CD4-positive, alpha-beta memory T cell (primary cell): Measurements from ENCODE around the gene MADCAM1. TPM values are rescaled to one million over a fixed set of nuclear protein-coding genes. Genes with fewer than 3 reads are reported as not detected.

Source experiments
- CTCF ChIA-PET: fragments of 350-600 bp; sonication (Branson Sonifier 250); formaldehyde crosslinking; loops from one replicate; lab custom pipeline; 2021; ENCODE audit warnings: inconsistent platforms; ENCODE audit not compliant: partially characterized antibody; lab: Charles Lee
- POLR2A ChIA-PET: fragments of 350-600 bp; sonication (Branson Sonifier 250); formaldehyde crosslinking; loops from one replicate; lab custom pipeline; 2021; ENCODE audit not compliant: partially characterized antibody; lab: Charles Lee
- DNase-seq, 5 donors: peaks; one replicate each; pipeline versions ENCODE4 v3.0.0 to v3.0.0-alpha.2; 2020 to 2022; ENCODE audit warnings: mixed read lengths in 1 of 5
- H3K27ac ChIP-seq: one replicate; pipeline ENCODE4 v1.7.0; 2013; ENCODE audit warnings: low read depth, low read length
- H3K27me3 ChIP-seq: 2 replicates; pipeline ENCODE4 v1.7.0; 2013; ENCODE audit warnings: mild to moderate bottlenecking, low read length, moderate library complexity; ENCODE audit not compliant: insufficient read depth
- H3K36me3 ChIP-seq: 2 replicates; pipeline ENCODE4 v1.7.0; 2013; ENCODE audit warnings: mild to moderate bottlenecking, low read length, moderate library complexity; ENCODE audit not compliant: insufficient read depth
- H3K4me1 ChIP-seq: 2 replicates; pipeline ENCODE4 v1.7.0; 2013; ENCODE audit warnings: mild to moderate bottlenecking, low read length, moderate library complexity; ENCODE audit not compliant: insufficient read depth
- H3K4me3 ChIP-seq, 2 donors: one replicate each; pipeline ENCODE4 v1.7.0; 2013; ENCODE audit warnings: low read length in 2 of 2, mild to moderate bottlenecking in 1 of 2
- H3K9me3 ChIP-seq, 2 donors: one replicate each; pipeline ENCODE4 v1.7.0; 2013; ENCODE audit warnings: low read length in 2 of 2, control low read depth in 1 of 2; ENCODE audit not compliant: control insufficient read depth in 1 of 2
- H3K27ac Mint-ChIP-seq, 7 donors: one replicate each; pipeline ENCODE4 v1.8.0; 2020 to 2021; ENCODE audit warnings: mixed read lengths in 7 of 7, mild to moderate bottlenecking in 6 of 7, inconsistent platforms in 3 of 7, moderate library complexity in 3 of 7
- H3K27me3 Mint-ChIP-seq, 2 donors: one replicate each; pipeline ENCODE4 v1.8.0; 2020 to 2021; ENCODE audit warnings: mixed read lengths in 2 of 2
- H3K36me3 Mint-ChIP-seq, 2 donors: one replicate each; pipeline ENCODE4 v1.8.0; 2020 to 2021; ENCODE audit warnings: mixed read lengths in 2 of 2, inconsistent platforms in 1 of 2, mild to moderate bottlenecking in 1 of 2
- H3K4me1 Mint-ChIP-seq, 4 donors: one replicate each; pipeline ENCODE4 v1.8.0; 2020 to 2021; ENCODE audit warnings: mixed read lengths in 4 of 4, mild to moderate bottlenecking in 1 of 4
- H3K4me3 Mint-ChIP-seq, 8 donors: one replicate each; pipeline ENCODE4 v1.8.0; 2020 to 2021; ENCODE audit warnings: mixed read lengths in 8 of 8, mild to moderate bottlenecking in 7 of 8, moderate library complexity in 6 of 8, inconsistent platforms in 3 of 8
- H3K9me3 Mint-ChIP-seq, 8 donors: one replicate each; pipeline ENCODE4 v1.8.0; 2020 to 2021; ENCODE audit warnings: mixed read lengths in 8 of 8, mild to moderate bottlenecking in 5 of 8, inconsistent platforms in 3 of 8, moderate library complexity in 1 of 8
- intact Hi-C: fragments of 100-400 bp; cut with micrococcal nuclease; formaldehyde crosslinking; loops from one replicate; pipeline ENCODE4 v1.15.1; 2023
- polyA plus RNA-seq, 2 donors: library from polyadenylated mRNA; unstranded; fragments of 300-500 nt; fragmentation: Illumina TruSeq; gene quantifications; one replicate each; pipeline ENCODE4 v1.2.3, GENCODE V29; 2021
- total RNA-seq, 2 experiments: library from RNA; stranded (reverse); gene quantifications; one replicate each; pipeline ENCODE4 v1.2.3, GENCODE V29; 2021

MADCAM1 gene
- total and polyA plus RNA-seq, 4 experiments from 2014 or later: 0.11 to 1.9 (median 0.88) TPM

DNA sequence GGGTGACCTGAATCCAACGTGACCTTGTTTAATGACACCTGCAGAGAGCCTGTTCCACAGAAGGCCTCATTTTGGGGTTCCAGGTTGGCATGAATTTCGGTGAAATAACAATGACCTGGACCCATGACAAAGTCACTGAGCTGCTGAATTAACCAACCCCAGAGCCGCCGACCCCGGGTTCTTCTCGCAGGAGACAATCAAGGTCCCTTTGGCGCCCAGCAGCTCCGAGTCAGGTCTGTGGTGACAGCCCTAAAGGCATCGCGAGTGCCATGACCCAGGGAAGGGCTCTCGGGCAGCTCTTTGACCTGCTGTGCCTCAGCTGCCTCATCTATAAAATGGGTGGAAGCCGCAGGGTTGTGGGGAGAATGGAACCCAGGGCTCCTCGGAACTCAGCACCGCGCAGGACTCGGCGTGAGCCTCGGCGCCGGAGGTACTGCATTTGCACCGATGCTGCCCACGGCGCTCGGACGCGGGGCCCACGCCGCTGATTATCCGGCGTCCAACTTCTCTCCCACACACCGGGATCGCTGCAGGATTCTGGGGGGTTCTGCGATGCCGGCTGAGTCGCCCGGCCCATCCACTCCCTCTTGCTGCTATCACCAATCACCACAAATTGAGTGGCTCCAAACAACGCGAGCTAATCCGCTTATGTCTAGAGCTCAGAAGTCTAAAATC is 41.1 kb upstream of the MADCAM1 start:
- Histone ChIP-seq H3K27ac (no peak overlapping the region), H3K4me1 (no peaks in the 10 kb centered on the region), H3K4me3 (no peak overlapping the region), H3K36me3 (no peaks in the 10 kb centered on the region), H3K9me3 (no peaks in the 10 kb centered on the region), H3K27me3 (peaks cover 6% of the 10 kb centered on the region)
- no peaks in the 10 kb centered on the region for H3K36me3 Mint-ChIP-seq
- H3K4me1 Mint-ChIP-seq: peaks cover 0 to 6% (median 4%) of the 10 kb centered on the region in 4 donors
- CTCF ChIA-PET: no interaction called here
- no peak overlapping the region for H3K27ac Mint-ChIP-seq
- intact Hi-C loops: no loop called here
- H3K9me3 Mint-ChIP-seq: peaks cover 0 to 2% (median 0%) of the 10 kb centered on the region in 8 donors
- H3K4me3 Mint-ChIP-seq: no peak overlapping the region
- no peak for DNase-seq
- H3K27me3 Mint-ChIP-seq: peaks cover 10 to 11% of the 10 kb centered on the region in 2 donors
- POLR2A ChIA-PET: no interaction called here

DNA sequence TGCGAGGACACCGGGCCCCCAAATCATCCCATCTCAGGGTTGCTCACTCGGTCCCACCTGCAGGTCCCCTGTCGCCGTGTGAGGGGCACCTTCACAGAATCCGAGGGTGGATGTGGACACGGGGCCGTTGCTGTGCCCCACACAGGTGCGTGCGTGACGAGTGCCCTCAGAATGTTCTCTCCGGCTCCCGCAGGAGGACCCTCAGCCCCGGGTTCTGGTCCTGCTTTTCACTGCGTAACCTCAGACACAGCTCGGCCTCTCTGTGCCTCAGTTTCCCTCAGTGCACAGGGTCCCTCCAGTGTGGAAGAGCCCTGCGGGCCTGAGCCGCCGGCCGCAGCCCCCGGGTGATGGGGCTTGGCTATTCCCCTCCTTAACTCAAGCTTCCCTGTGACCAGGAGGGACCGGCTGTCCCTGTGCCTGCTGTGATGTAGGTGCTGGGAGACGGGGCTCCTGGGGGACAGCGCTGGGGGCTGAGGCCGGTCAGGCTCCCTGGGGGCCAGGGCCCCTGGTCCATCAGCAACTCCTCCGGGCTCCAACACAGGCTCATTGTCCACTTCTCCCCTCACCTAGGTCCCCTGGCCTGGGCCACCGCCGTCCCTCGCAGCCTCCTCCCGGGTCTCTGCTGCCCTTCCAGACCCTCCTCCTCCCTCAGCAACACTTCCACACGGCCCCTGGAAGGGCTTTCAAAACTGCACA is 40.3 kb upstream of the MADCAM1 start:
- CTCF ChIA-PET: no interaction called here
- POLR2A ChIA-PET: no interaction called here
- H3K9me3 Mint-ChIP-seq: peaks cover 0 to 2% (median 0%) of the 10 kb centered on the region in 8 donors
- Histone ChIP-seq H3K4me1 (no peaks in the 10 kb centered on the region), H3K27me3 (peaks cover 6% of the 10 kb centered on the region), H3K36me3 (no peaks in the 10 kb centered on the region), H3K4me3 (no peak overlapping the region), H3K9me3 (no peaks in the 10 kb centered on the region), H3K27ac (no peak overlapping the region)
- H3K36me3 Mint-ChIP-seq: no peaks in the 10 kb centered on the region
- DNase-seq: no peak
- no peak overlapping the region for H3K4me3 Mint-ChIP-seq
- intact Hi-C loops: no loop called here
- peaks cover 0 to 6% (median 4%) of the 10 kb centered on the region in 4 donors for H3K4me1 Mint-ChIP-seq
- peaks cover 10 to 11% of the 10 kb centered on the region in 2 donors for H3K27me3 Mint-ChIP-seq
- H3K27ac Mint-ChIP-seq: no peak overlapping the region

DNA sequence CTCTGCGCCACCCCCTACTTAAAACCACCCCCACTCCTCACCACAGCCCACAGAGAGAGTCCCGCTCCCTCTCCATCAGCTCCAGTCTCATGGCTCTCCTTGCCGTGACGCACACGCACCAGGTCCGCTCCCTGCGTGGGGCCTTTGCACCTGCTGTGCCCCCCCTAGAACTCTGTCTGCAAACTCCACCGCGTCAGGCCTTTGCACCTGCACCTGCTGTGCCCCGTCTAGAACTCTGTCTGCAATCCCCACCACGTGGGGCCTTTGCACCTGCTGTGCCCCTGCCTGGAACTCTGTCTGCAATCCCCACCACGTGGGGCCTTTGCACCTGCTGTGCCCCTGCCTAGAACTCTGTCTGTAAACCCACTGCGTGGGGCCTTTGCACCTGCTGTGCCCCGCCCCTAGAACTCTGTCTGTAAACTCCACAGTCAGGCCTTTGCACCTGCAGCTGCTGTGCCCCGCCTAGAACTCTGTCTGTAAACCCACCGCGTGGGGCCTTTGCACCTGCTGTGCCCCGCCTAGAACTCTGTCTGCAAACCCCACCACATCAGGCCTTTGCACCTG is 39.7 kb upstream of the MADCAM1 start:
- peaks cover 0 to 2% (median 0%) of the 10 kb centered on the region in 8 donors for H3K9me3 Mint-ChIP-seq
- intact Hi-C loops: no loop called here
- peaks cover 1 to 6% (median 4%) of the 10 kb centered on the region in 4 donors for H3K4me1 Mint-ChIP-seq
- H3K36me3 Mint-ChIP-seq: no peaks in the 10 kb centered on the region
- no peak for DNase-seq
- H3K4me3 Mint-ChIP-seq: no peak overlapping the region
- peaks cover 6% of the 10 kb centered on the region for H3K27me3 ChIP-seq
- H3K27me3 Mint-ChIP-seq: peaks cover 10 to 12% of the 10 kb centered on the region in 2 donors
- no peaks in the 10 kb centered on the region for H3K9me3 ChIP-seq
- no peak overlapping the region for H3K4me3 ChIP-seq
- ChIA-PET CTCF (no interaction called here), POLR2A (no interaction called here)
- no peaks in the 10 kb centered on the region for H3K36me3 ChIP-seq
- H3K4me1 ChIP-seq: no peaks in the 10 kb centered on the region
- H3K27ac ChIP-seq: no peak overlapping the region
- peak overlapping the region in 1 of 7 donors; percentile 4 for H3K27ac Mint-ChIP-seq

DNA sequence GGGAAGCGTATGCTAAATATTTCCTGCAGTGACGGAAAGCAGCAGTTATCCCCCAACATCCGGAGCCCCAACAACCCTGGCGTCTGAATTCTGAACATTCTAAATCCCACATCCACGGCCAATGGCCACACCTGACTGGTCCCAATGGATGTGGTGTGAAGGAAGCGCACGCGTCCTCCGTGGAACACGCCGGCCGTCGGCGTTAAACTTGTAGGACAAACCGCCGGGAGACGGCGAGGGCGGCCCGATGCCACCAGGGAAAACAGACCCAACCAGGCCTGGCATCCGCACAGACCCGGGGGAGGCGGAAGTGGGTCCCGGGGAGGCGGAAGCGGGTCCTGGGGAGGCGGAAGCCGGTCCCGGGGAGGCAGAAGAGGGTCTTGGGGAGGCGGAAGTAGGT is 38.6 kb upstream of the MADCAM1 start:
- H3K4me1 ChIP-seq: no peaks in the 10 kb centered on the region
- DNase-seq: no peak
- POLR2A ChIA-PET: no interaction called here
- no peak overlapping the region for H3K27ac Mint-ChIP-seq
- H3K27me3 Mint-ChIP-seq: peaks cover 13 to 17% of the 10 kb centered on the region in 2 donors
- H3K27ac ChIP-seq: no peak overlapping the region
- H3K9me3 Mint-ChIP-seq: peaks cover 0 to 2% (median 0%) of the 10 kb centered on the region in 8 donors
- H3K36me3 Mint-ChIP-seq: no peaks in the 10 kb centered on the region
- CTCF ChIA-PET: no interaction called here
- intact Hi-C loops: no loop called here
- peaks cover 2 to 11% (median 4%) of the 10 kb centered on the region in 4 donors for H3K4me1 Mint-ChIP-seq
- H3K36me3 ChIP-seq: no peaks in the 10 kb centered on the region
- H3K9me3 ChIP-seq: no peaks in the 10 kb centered on the region
- no peak overlapping the region for H3K4me3 ChIP-seq
- peaks cover 12% of the 10 kb centered on the region for H3K27me3 ChIP-seq
- no peak overlapping the region for H3K4me3 Mint-ChIP-seq

DNA sequence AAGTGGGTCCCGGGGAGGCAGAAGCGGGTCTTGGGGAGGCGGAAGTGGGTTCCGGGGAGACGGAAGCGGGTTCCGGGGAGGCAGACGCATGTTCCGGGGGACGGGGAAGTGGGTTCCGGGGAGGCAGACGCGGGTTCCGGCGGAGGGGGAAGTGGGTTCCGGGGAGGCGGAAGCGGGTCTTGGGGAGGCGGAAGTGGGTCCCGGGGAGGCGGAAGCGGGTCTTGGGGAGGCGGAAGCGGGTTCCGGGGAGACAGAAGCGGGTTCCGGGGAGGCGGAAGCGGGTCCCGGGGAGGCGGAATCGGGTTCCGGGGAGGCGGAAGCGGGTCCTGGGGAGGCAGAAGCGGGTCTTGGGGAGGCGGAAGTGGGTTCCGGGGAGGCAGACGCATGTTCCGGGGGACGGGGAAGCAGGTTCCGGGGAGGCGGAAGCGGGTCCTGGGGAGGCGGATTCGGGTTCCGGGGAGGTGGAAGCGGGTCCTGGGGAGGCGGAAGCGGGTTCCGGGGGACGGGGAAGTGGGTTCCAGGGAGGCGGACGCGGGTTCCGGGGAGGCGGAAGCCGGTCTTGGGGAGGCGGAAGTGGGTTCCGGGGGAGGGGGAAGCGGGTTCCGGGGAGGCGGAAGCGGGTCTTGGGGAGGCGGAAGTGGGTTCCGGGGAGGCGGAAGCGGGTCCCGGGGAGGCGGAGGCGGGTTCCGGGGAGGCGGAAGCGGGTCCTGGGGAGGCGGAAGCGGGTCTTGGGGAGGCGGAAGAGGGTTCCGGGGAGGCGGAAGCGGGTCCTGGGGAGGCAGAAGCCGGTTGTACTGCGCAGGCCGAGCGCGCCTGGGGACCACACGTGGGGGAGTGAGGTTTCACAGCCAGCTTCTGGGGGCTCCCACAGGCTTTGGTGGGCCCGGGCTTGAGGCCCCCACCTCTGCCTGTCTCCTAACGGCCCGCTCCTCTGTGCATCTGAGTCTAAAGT is 37.9 kb upstream of the MADCAM1 start:
- H3K36me3 Mint-ChIP-seq: no peaks in the 10 kb centered on the region
- ChIA-PET CTCF (no interaction called here), POLR2A (no interaction called here)
- no peaks in the 10 kb centered on the region for H3K36me3 ChIP-seq
- H3K27me3 ChIP-seq: peaks cover 13% of the 10 kb centered on the region
- H3K4me3 Mint-ChIP-seq: no peak overlapping the region
- H3K27ac ChIP-seq: no peak overlapping the region
- H3K27ac Mint-ChIP-seq: no peak overlapping the region
- no peaks in the 10 kb centered on the region for H3K9me3 ChIP-seq
- no peak for DNase-seq
- peaks cover 13 to 19% of the 10 kb centered on the region in 2 donors for H3K27me3 Mint-ChIP-seq
- no peak overlapping the region for H3K4me3 ChIP-seq
- no peaks in the 10 kb centered on the region for H3K4me1 ChIP-seq
- H3K9me3 Mint-ChIP-seq: peaks cover 0 to 2% (median 0%) of the 10 kb centered on the region in 8 donors
- H3K4me1 Mint-ChIP-seq: peaks cover 2 to 11% (median 4%) of the 10 kb centered on the region in 4 donors
- intact Hi-C loops: no loop called here

DNA sequence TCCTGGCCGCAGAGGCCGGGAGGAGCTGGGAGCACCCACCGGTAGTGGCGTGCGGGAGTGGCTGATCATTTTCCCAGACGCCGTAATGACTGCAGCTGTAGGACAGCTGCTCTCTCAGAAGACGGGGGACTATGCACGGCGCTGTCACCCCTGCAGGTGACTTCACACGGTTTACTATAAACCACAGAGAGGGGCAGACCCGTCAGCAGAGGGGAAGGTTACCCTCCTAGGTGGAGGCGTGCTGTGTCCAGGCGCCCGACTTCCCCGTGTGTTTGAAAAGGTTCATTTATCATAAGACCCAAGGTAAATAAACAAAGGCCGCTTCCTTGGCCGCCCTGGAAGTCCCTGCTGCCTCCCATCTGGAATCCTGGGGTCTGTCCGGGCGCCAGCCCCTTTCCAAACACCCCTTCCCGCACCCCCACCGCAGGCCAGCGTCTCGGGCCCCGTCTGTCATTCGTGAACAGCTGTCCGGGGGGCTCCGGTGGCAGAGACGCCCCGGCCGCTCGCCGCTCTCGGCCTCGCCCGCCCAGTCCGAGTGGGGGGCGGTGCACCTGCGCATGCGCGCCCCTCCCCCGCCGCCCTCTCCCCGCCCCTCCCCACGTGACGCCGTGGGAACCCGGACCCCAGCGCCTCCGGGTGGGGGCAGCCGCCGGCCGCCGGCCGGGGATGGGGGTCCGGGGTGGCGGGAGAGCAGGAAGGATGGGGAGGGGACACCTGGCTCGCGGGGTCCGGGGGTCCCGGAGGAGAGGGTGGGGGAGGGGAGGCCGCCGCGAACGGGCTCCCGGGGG is 36.4 kb upstream of the MADCAM1 start:
- H3K27me3 ChIP-seq: peaks cover 13% of the 10 kb centered on the region
- peak overlapping the region in 4 of 7 donors; percentile 24 to 75 (median 61) for H3K27ac Mint-ChIP-seq
- peaks cover 13 to 19% of the 10 kb centered on the region in 2 donors for H3K27me3 Mint-ChIP-seq
- H3K4me1 ChIP-seq: no peaks in the 10 kb centered on the region
- no peak overlapping the region for H3K27ac ChIP-seq
- intact Hi-C loops: no loop called here
- POLR2A ChIA-PET: no interaction called here
- peak in 2 of 5 donors; percentile 9 for DNase-seq
- no peaks in the 10 kb centered on the region for H3K9me3 ChIP-seq
- no peaks in the 10 kb centered on the region for H3K36me3 ChIP-seq
- H3K9me3 Mint-ChIP-seq: peaks cover 0 to 2% (median 0%) of the 10 kb centered on the region in 8 donors
- peak overlapping the region; percentile 67 to 82 (median 74) for H3K4me3 Mint-ChIP-seq
- H3K36me3 Mint-ChIP-seq: no peaks in the 10 kb centered on the region
- CTCF ChIA-PET: no interaction called here
- peaks cover 2 to 11% (median 4%) of the 10 kb centered on the region in 4 donors for H3K4me1 Mint-ChIP-seq
- no peak overlapping the region for H3K4me3 ChIP-seq
